ENCODE measurements around the gene SLF2. TPM values are rescaled to one million over a fixed set of nuclear protein-coding genes. Genes with fewer than 3 reads are reported as not detected.
A peak's percentile ranks its signal among the peaks of the same experiment; 100 is the strongest.

The SLF2 gene
- total and polyA plus RNA-seq, 10 donors, result 11.5 to 90.9 (median 46.8) TPM

- H3K4me3 ChIP-seq, result no peak overlapping the region
- 86 to 93% (median 90%) methylated on average over 11 of the region's 11 CpGs for WGBS, 5 donors
- intact Hi-C loops (cut with DNase I; ENCODE audit: low total_unique reads), result loop anchor here (5.0 to 10.0 kb wide), 2 partner anchors 205 to 313 kb away; no protein-coding TSS in a partner anchor
- H3K4me1 ChIP-seq, result peaks cover 0 to 35% (median 14%) of the 10 kb centered on the region in 6 donors
- H3K27ac ChIP-seq, result no peak overlapping the region
- no peaks in the 10 kb centered on the region for H3K9me3 ChIP-seq
- no peaks in the 10 kb centered on the region for H3K36me3 ChIP-seq
- peaks cover 0 to 38% (median 5%) of the 10 kb centered on the region in 7 donors for H3K27me3 ChIP-seq (replicated peaks in 1 of 7)
- no peak for TF ChIP-seq POLR2A (IDR thresholded peaks at IDR 0.05)
- TF ChIP-seq POLR2AphosphoS5 (IDR thresholded peaks at IDR 0.05), result no peak
- no peak for TF ChIP-seq CTCF (IDR thresholded peaks at IDR 0.05 in 8 of 11, conservative IDR thresholded peaks at IDR 0.05 in 3 of 11)
- DNase-seq, result no peak
These were observed 35.3 kb upstream of the SLF2 start for GRCh38 chr10:100877461-100877850.

- WGBS, 5 donors, result 11 to 22% (median 16%) methylated on average over 4 to 5 of the region's 5 CpGs
- H3K27me3 ChIP-seq (replicated peaks in 1 of 7), result peaks cover 0 to 30% (median 2%) of the 10 kb centered on the region in 7 donors
- no peak overlapping the region for H3K4me3 ChIP-seq
- TF ChIP-seq POLR2AphosphoS5 (IDR thresholded peaks at IDR 0.05) (no peak), POLR2A (IDR thresholded peaks at IDR 0.05) (no peak), CTCF (IDR thresholded peaks at IDR 0.05 in 8 of 11, conservative IDR thresholded peaks at IDR 0.05 in 3 of 11) (peak; percentile 41 to 76 (median 58))
- H3K4me1 ChIP-seq, result peaks cover 0 to 38% (median 14%) of the 10 kb centered on the region in 6 donors
- H3K36me3 ChIP-seq, result no peaks in the 10 kb centered on the region
- intact Hi-C loops (cut with DNase I; ENCODE audit: low total_unique reads), result loop anchor here (5.0 to 10.0 kb wide), 2 partner anchors 206 to 314 kb away; no protein-coding TSS in a partner anchor
- no peaks in the 10 kb centered on the region for H3K9me3 ChIP-seq
- DNase-seq, result no peak
- no peak overlapping the region for H3K27ac ChIP-seq
These were observed 34.4 kb upstream of the SLF2 start for GRCh38 chr10:100878291-100878910.

DNA sequence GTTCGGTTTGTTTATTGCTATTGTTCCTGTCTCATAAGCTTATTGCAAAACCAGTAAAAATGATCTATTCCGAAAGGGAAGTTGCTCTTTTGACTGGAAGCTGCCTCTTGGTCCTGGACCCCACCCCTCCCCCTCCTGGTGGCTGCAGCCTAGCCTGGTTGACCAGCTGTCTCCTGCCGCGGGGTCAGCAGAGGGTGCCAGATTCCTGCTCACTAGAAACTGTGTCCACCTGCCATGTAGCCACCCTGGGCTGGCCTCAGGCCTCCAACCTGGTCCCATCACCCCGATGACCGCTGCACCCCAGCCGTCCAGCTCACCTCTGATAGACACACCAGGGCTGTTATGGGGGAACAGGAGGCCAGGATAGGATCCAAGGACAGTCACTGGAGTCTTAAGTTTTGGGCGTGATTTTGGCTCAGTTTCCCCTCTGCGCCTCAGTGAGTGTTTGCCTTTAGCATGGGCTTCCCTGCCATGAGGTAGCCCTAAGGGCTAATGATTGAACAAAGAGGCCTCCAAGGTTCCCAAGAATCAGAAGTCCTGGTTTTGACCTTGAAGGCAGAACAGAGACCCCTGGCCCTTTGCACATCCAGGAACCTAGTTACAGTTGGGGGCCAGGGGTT lies 32.9 kb upstream of the SLF2 start:
- DNase-seq, result no peak
- intact Hi-C loops (cut with DNase I; ENCODE audit: low total_unique reads), result loop anchor here (5.0 to 10.0 kb wide), 2 partner anchors 208 to 315 kb away; no protein-coding TSS in a partner anchor
- H3K27me3 ChIP-seq (replicated peaks in 1 of 7), result peaks cover 0 to 20% (median 0%) of the 10 kb centered on the region in 7 donors
- no peak overlapping the region for H3K27ac ChIP-seq
- H3K36me3 ChIP-seq, result no peaks in the 10 kb centered on the region
- no peaks in the 10 kb centered on the region for H3K9me3 ChIP-seq
- H3K4me3 ChIP-seq, result no peak overlapping the region
- peaks cover 0 to 38% (median 14%) of the 10 kb centered on the region in 6 donors for H3K4me1 ChIP-seq
- TF ChIP-seq CTCF (IDR thresholded peaks at IDR 0.05 in 8 of 11, conservative IDR thresholded peaks at IDR 0.05 in 3 of 11), result no peak
- WGBS, 5 donors, result 64 to 82% (median 74%) methylated on average over 9 of the region's 9 CpGs

DNA sequence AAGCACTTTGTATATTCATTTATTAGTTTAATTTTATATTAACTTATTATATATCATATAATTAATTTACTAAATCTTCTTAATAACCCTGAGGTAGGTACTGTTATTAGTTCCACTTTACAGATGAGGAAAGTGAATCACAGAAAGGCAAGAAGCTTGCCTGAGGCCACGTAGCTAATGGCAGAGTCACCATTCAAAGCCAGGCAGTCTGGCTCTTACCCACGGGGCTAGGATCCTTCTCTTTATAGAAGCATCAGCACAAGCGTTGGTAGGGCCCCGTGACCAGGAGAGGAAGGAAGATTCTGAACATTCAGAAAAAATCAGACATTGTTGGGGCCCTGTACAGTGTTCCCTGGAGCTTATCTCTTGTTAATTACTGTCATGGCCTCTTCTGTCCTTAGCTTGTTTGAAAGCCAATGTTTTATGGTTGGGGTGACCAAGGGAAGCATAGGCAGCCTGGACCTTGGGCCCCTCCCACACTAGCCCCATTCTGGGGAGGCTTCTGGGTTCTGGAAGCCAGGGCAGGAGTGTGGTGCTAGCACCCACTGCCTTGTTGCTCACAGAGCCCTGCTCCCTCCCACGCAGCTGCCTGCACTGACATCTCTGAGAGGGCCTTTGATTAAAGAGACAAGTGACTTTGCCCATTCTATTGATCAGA lies 31.1 kb upstream of the SLF2 start:
- Histone ChIP-seq H3K4me3 (no peak overlapping the region), H3K9me3 (no peaks in the 10 kb centered on the region), H3K4me1 (peaks cover 0 to 38% (median 14%) of the 10 kb centered on the region in 6 donors), H3K27me3 (replicated peaks in 1 of 7) (peaks cover 0 to 11% (median 0%) of the 10 kb centered on the region in 7 donors), H3K27ac (peak overlapping the region in 4 of 8 donors; percentile 4 to 44 (median 30)), H3K36me3 (no peaks in the 10 kb centered on the region)
- 44 to 74% (median 68%) methylated on average over 4 to 5 of the region's 5 CpGs for WGBS, 5 donors
- DNase-seq, result no peak
- intact Hi-C loops (cut with DNase I; ENCODE audit: low total_unique reads), result no loop called here
- TF ChIP-seq POLR2AphosphoS5 (IDR thresholded peaks at IDR 0.05) (no peak), POLR2A (IDR thresholded peaks at IDR 0.05) (no peak), CTCF (IDR thresholded peaks at IDR 0.05 in 8 of 11, conservative IDR thresholded peaks at IDR 0.05 in 3 of 11) (no peak)
